VCaP (cell line): ENCODE data around the gene JCAD.
"Not testable (repeated sequence)": the region's sequence is repeated elsewhere in the genome, so short reads cannot be mapped to it uniquely, and the experiment has no call there.

Experiments used
- H3K27ac ChIP-seq: fragments of 450-650 bp; 2 replicates; pipeline ENCODE4 v1.5.1; 2017
- TF ChIP-seq, protein P1 (sequence below): fragments of 450-650 bp; conservative IDR thresholded peaks from 2 replicates; pipeline ENCODE4 v1.5.1; 2017; ENCODE audit warnings: mild to moderate bottlenecking, moderate library complexity

Gene JCAD

DNA sequence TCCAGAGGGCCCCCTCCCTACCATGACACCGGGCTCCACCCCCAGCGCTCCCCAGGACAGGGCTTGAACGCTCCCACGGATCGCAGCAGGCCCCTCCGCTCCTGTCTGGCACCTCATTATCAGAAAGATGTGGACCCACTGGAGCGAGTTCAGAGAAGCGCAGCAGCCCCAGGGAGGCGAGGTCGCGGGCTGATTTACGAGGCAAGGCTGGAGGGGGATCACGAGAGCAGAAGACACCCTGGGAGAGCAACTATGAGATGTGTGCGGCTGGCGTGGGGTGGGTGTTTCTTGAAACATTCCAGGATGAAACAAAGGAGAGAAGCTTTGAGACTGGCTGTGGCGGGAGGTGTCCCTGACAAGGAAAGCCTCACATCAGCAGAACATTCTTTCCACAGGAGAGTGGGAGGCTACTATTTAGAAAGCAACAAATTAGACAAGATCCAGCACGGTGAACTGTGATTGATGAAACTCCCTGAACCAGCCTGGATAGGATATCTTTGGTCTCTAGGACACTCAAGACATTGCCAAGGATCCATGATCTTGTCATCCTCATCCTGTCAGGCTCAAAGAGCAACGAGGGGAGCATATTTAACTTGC, 66.0 kb downstream of the JCAD start:
- H3K27ac ChIP-seq: no peak overlapping the region
- TF ChIP-seq, protein P1, sequence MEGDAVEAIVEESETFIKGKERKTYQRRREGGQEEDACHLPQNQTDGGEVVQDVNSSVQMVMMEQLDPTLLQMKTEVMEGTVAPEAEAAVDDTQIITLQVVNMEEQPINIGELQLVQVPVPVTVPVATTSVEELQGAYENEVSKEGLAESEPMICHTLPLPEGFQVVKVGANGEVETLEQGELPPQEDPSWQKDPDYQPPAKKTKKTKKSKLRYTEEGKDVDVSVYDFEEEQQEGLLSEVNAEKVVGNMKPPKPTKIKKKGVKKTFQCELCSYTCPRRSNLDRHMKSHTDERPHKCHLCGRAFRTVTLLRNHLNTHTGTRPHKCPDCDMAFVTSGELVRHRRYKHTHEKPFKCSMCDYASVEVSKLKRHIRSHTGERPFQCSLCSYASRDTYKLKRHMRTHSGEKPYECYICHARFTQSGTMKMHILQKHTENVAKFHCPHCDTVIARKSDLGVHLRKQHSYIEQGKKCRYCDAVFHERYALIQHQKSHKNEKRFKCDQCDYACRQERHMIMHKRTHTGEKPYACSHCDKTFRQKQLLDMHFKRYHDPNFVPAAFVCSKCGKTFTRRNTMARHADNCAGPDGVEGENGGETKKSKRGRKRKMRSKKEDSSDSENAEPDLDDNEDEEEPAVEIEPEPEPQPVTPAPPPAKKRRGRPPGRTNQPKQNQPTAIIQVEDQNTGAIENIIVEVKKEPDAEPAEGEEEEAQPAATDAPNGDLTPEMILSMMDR: no peak

DNA sequence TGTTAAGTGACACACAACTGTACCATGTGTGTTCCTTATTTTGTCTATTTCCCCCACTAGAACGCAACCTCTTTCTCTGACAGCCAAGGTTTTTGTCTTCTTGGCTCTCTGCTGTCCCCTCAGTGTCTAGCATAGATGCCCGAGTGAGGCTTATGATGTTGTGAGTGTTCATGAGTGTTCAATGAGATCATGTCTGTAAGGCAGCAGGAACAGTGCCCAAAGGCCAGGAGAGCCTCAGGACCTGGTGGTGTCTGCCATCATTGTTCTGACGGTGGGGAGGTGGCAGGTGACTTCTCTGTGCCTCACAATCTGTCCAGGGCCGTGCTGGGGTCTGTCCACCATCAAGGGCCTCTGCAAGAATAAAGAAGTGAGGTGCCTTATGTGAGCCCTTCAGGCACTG, 66.5 kb downstream of the JCAD start:
- no peak overlapping the region for H3K27ac ChIP-seq

DNA sequence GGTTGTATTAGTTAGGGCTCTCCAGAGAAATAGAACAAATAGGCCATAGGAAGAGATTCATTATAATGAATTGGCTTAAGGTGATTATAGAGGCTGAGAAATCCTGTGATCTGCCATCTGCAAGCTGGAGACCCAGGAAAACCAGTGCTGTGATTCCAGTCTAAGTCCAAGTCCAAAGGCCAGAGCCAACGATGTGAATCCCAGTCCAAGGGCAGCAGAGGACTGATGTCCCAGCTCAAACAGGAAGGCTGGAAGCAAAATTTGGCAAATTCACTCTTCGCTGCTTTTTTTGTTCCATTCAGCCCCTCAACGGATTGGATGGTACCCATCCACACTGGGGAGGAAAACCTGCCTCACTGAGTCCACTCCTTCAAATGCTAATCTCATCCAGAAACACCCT, 68.0 kb downstream of the JCAD start:
- no peak overlapping the region for H3K27ac ChIP-seq
- TF ChIP-seq, protein P1: no peak

More for the DNA sequence above, 66.5 kb downstream of the JCAD start:
- TF ChIP-seq, protein P1: no peak

DNA sequence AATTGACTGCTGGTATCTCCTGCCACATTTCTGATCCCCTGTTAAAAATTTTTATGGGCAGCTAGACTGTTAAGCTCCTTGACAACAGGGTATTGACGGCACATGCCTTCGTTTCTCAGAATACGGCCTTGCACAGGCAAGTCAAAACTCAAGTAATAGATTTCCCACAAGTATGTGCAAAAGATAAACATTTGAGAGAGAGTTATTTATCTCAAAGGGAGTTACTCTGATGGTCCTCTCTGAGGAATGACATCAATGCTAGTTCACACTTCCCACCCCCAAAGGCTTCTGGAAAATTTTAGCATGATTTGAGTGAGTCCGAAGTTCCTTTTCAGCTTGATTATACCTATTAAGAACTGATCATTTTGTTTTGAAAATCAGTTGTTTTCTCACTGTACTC, 71.9 kb downstream of the JCAD start:
- H3K27ac ChIP-seq: no peak overlapping the region
- TF ChIP-seq, protein P1: no peak

DNA sequence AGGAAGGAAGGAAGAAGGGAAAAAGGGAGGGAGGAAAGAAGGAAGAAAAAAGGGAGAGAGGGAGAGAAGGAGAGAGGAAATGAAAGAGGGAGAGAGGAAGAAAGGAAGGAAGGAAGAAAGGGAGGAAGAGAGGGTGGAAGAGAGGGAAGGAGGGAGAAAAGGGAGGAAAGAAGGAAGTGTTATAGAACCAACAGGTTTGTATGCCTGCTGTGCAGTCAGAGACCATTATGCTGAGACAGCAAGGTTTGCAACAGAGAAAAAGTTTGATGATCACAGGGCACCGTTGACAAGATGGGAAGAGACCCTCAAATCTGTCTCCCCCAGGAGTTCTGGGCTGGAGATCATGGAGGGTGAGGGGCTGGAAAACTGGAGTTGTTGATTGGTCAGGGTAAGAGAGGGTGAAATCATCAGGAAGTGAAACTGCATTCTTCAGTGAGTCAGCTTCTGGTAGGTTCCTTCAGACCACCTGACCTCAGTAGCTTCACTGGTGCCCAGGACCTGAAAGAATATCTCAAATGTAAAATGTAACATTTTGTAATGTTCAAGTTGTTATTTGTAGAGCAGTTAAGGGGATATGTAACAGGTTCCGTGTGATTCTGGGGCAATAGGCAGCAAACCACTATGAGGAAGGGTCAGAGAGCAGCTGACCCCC, 76.3 kb downstream of the JCAD start:
- TF ChIP-seq, protein P1: no peak
- no peak overlapping the region for H3K27ac ChIP-seq

DNA sequence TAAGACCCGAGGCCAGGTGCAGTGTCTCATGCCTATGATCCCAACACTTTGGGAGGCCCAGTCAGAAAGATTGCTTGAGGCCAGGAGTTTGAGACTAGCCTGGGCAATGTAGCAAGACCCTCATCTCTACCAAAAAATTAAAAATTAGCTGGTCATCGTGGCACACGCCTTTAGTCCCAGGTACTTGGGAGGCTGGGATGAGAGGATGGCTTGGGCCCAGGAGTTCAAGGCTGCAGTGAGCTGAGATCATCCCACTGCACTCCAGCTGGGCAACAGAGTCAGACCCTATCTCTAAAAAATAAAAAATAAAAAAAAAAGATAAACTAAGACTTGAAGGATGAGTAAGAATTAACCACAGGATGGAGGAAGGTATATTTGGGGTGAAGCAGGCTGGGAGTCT, 77.9 kb downstream of the JCAD start:
- TF ChIP-seq, protein P1: no peak
- H3K27ac ChIP-seq: no peak overlapping the region

DNA sequence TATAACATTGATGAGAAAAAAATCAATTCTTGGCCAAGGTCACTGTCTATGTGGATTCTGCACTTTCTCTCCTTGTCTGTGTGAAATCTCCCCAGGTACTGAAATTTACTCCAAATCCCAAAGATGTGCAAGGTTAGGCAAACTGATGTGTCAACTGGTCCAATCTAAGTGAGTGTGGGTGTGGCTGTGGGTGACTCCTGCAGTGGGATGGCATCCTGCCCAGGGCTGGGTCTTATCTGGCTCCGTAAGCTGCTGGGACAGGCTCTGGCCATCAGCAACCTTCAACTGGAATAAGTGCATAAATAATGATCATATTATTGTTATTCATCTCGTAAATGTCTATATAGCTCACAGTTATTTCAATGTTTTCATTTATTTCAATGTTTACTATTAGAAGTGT, 79.3 kb downstream of the JCAD start:
- no peak overlapping the region for H3K27ac ChIP-seq
- TF ChIP-seq, protein P1: no peak

DNA sequence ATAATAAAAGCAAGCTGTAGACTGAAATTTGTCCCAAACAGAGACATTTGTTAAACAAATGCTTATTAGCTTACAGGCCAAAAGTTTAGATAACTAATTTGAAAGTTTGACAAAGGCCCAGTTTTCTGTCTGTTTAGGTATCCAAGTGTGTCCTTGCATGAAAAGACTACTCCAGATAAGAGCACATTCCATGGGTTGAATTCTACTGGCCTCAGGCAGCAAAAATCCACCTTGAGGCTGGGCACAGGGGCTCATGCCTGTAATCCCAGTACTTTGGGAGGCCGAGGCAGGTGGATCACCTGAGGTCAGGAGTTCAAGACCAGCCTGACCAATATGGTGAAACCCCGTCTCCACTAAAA, 80.0 kb downstream of the JCAD start:
- H3K27ac ChIP-seq: not testable (repeated sequence)
